GM19099 (cell line): ENCODE measurements around the gene FAM120B.

ENCODE experiments used
- POLR2A ChIP-seq: IDR thresholded peaks from 3 replicates; pipeline ENCODE4 v1.6.1; 2011; ENCODE audit warnings: low read depth; ENCODE audit not compliant: insufficient read length; ENCODE audit errors: extremely low read depth

FAM120B gene

GRCh38 chr6:170441316-170441715 is 134.8 kb downstream of the FAM120B start:
- TF ChIP-seq POLR2A = no peak

GRCh38 chr6:170442596-170442995 is 136.0 kb downstream of the FAM120B start:
- no peak for TF ChIP-seq POLR2A

- TF ChIP-seq POLR2A = no peak
These were observed 136.6 kb downstream of the FAM120B start for GRCh38 chr6:170443151-170443662.

GRCh38 chr6:170444056-170444591 is 137.6 kb downstream of the FAM120B start:
- no peak for TF ChIP-seq POLR2A

- no peak for TF ChIP-seq POLR2A
These were observed 138.3 kb downstream of the FAM120B start for GRCh38 chr6:170444811-170445211.

- TF ChIP-seq POLR2A = no peak
These were observed 138.9 kb downstream of the FAM120B start for GRCh38 chr6:170445487-170445886.

- no peak for TF ChIP-seq POLR2A
These were observed 139.4 kb downstream of the FAM120B start for GRCh38 chr6:170445971-170446370.

- no peak for TF ChIP-seq POLR2A
These were observed 140.4 kb downstream of the FAM120B start for GRCh38 chr6:170446841-170447560.

GRCh38 chr6:170447561-170447930 is 141.0 kb downstream of the FAM120B start:
- no peak for TF ChIP-seq POLR2A

GRCh38 chr6:170448317-170448716 is 141.8 kb downstream of the FAM120B start:
- no peak for TF ChIP-seq POLR2A

GRCh38 chr6:170448751-170449630 is 142.4 kb downstream of the FAM120B start:
- TF ChIP-seq POLR2A = no peak

- TF ChIP-seq POLR2A = no peak
These were observed 143.5 kb downstream of the FAM120B start for GRCh38 chr6:170449835-170450753.

GRCh38 chr6:170450916-170451761 is 144.6 kb downstream of the FAM120B start:
- TF ChIP-seq POLR2A = no peak
